Measurements from ENCODE around the gene CD248. TPM values are rescaled to one million over a fixed set of nuclear protein-coding genes. Genes with fewer than 3 reads are reported as not detected.

CD248 gene
- total RNA-seq, 2 donors from 2014 or later: 4.9 to 8.8 TPM

- Histone ChIP-seq H3K36me3 (no peaks in the 10 kb centered on the region), H3K27me3 (no peaks in the 10 kb centered on the region), H3K9ac (ENCODE audit: low read depth in 2 of 2, low read length in 2 of 2) (no peak overlapping the region), H3K4me3 (no peak overlapping the region), H3K4me1 (peaks cover 19% of the 10 kb centered on the region), H3K9me3 (no peaks in the 10 kb centered on the region), H3K27ac (no peak overlapping the region)
- TF ChIP-seq CTCF (IDR thresholded peaks at IDR 0.05): no peak
- intact Hi-C loops (cut with DNase I): no loop called here
- DNase-seq: no peak
Observed at GRCh38 chr11:66333220-66333877, 16.5 kb upstream of the CD248 start.

GRCh38 chr11:66332371-66333219 is 15.8 kb upstream of the CD248 start:
- intact Hi-C loops (cut with DNase I): no loop called here
- Histone ChIP-seq H3K9ac (ENCODE audit: low read depth in 2 of 2, low read length in 2 of 2) (no peak overlapping the region), H3K36me3 (no peaks in the 10 kb centered on the region), H3K4me1 (peaks cover 24% of the 10 kb centered on the region), H3K9me3 (no peaks in the 10 kb centered on the region), H3K27me3 (no peaks in the 10 kb centered on the region), H3K27ac (no peak overlapping the region), H3K4me3 (no peak overlapping the region)
- no peak for TF ChIP-seq CTCF (IDR thresholded peaks at IDR 0.05)
- DNase-seq: no peak

GRCh38 chr11:66331542-66332370 is 14.9 kb upstream of the CD248 start:
- no peaks in the 10 kb centered on the region for H3K27me3 ChIP-seq
- H3K36me3 ChIP-seq: no peaks in the 10 kb centered on the region
- TF ChIP-seq CTCF (IDR thresholded peaks at IDR 0.05): no peak
- intact Hi-C loops (cut with DNase I): no loop called here
- no peak overlapping the region for H3K9ac ChIP-seq (ENCODE audit: low read depth in 2 of 2, low read length in 2 of 2)
- no peaks in the 10 kb centered on the region for H3K9me3 ChIP-seq
- DNase-seq: no peak
- peaks cover 23% of the 10 kb centered on the region for H3K4me1 ChIP-seq
- H3K4me3 ChIP-seq: no peak overlapping the region
- no peak overlapping the region for H3K27ac ChIP-seq

GRCh38 chr11:66330931-66331330 is 14.1 kb upstream of the CD248 start:
- no peak overlapping the region for H3K9ac ChIP-seq (ENCODE audit: low read depth in 2 of 2, low read length in 2 of 2)
- peaks cover 21% of the 10 kb centered on the region for H3K4me1 ChIP-seq
- no peaks in the 10 kb centered on the region for H3K27me3 ChIP-seq
- H3K9me3 ChIP-seq: no peaks in the 10 kb centered on the region
- intact Hi-C loops (cut with DNase I): no loop called here
- TF ChIP-seq CTCF (IDR thresholded peaks at IDR 0.05): no peak
- DNase-seq: no peak
- H3K36me3 ChIP-seq: no peaks in the 10 kb centered on the region
- H3K4me3 ChIP-seq: no peak overlapping the region
- no peak overlapping the region for H3K27ac ChIP-seq

GRCh38 chr11:66329165-66329673 is 12.4 kb upstream of the CD248 start:
- H3K36me3 ChIP-seq: no peaks in the 10 kb centered on the region
- H3K27me3 ChIP-seq: no peaks in the 10 kb centered on the region
- H3K27ac ChIP-seq: no peak overlapping the region
- intact Hi-C loops (cut with DNase I): loop anchor here (5.0 kb wide), 1 partner anchor 58 kb away; no protein-coding TSS in a partner anchor
- peaks cover 14% of the 10 kb centered on the region for H3K4me1 ChIP-seq
- no peaks in the 10 kb centered on the region for H3K9me3 ChIP-seq
- H3K4me3 ChIP-seq: no peak overlapping the region
- H3K9ac ChIP-seq (ENCODE audit: low read depth in 2 of 2, low read length in 2 of 2): no peak overlapping the region
- TF ChIP-seq CTCF (IDR thresholded peaks at IDR 0.05): no peak
- DNase-seq: no peak

Measured in colonic mucosa (tissue), 4 donors.